ENCODE results near the gene FOXE3.

DNA sequence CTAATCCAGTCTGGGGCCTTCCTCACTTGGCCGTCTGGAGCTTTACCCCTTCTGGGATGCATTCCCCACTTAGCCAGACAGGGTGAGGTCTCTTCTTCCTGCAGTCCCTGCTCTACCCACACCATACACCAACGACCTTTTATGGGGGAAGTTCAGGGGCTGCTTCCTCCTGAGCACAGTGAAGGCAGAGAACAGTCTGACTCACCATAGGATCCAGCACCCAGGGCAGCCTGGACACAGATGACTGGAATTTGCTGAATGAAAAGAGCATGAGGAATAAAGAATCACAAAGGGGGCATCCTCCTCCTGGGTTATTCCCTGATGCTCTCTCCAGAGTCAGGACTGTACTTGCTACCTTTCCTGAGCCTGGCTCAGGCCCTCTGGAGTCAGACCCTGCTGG lies 4.6 kb upstream of the FOXE3 start:
- TF ChIP-seq HDGF (IDR thresholded peaks at IDR 0.05; ENCODE audit: borderline replicate concordance) (no peak), TARDBP (IDR thresholded peaks at IDR 0.05) (no peak), L3MBTL2 (conservative IDR thresholded peaks at IDR 0.05) (no peak), FOXK2 (IDR thresholded peaks at IDR 0.05) (no peak), BHLHE40 (IDR thresholded peaks at IDR 0.05; ENCODE audit: borderline replicate concordance) (no peak), SUZ12 (IDR thresholded peaks at IDR 0.05) (no peak), NFRKB (IDR thresholded peaks at IDR 0.05) (no peak), ELF4 (IDR thresholded peaks at IDR 0.05) (no peak), SP1 (IDR thresholded peaks at IDR 0.05) (no peak), CTBP1 (IDR thresholded peaks at IDR 0.05; ENCODE audit: borderline replicate concordance) (no peak)
